GM12891 (cell line): ENCODE measurements around the gene GRAMD1B.

ENCODE experiments used
- POLR2A ChIP-seq: IDR thresholded peaks from 2 replicates; pipeline ENCODE4 v1.6.1; 2011; ENCODE audit warnings: low read depth, low read length, control low read depth
- POLR2AphosphoS5 ChIP-seq: IDR thresholded peaks from 2 replicates; pipeline ENCODE4 v1.6.1; 2011; ENCODE audit warnings: low read depth, low read length, control low read depth

GRCh38 chr11:123650901-123651300 lies 220.8 kb downstream of the GRAMD1B start:
- TF ChIP-seq POLR2AphosphoS5 (no peak), POLR2A (no peak)
